Stimulated activated CD4-positive, alpha-beta T cell treated with anti-CD3 and anti-CD28 coated beads, TNF-alpha, amount 100 ng/mL, for 24 hours (primary cell): Measurements from ENCODE around the gene CHD9.
"Not testable (repeated sequence)": the region's sequence is repeated elsewhere in the genome, so short reads cannot be mapped to it uniquely, and the experiment has no call there.

ENCODE experiments used
- DNase-seq, 3 experiments: peaks; one replicate each; pipeline ENCODE4 v3.0.0-alpha.2; 2020; ENCODE audit warnings: low read depth in 3 of 3

CHD9 gene

DNA sequence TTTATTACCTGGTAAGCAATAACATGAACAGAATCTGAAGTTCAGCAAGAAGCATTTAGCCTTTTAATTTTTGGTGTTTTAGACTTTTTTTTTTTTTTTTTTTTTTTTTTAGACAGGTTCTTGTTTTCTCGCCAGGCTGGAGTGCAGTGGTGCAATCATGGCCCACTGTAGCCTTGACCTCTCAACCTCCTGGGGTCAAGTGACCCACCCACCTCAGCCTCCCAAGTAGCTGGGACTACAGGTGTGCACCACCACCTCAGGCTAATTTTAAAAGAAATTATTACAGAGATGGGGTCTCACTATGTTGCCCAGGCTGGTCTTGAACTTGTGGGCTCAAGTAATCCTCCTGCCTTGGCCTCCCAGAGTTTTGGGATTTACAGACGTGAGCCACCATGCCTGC, 206.5 kb downstream of the CHD9 start:
- no peak for DNase-seq

DNA sequence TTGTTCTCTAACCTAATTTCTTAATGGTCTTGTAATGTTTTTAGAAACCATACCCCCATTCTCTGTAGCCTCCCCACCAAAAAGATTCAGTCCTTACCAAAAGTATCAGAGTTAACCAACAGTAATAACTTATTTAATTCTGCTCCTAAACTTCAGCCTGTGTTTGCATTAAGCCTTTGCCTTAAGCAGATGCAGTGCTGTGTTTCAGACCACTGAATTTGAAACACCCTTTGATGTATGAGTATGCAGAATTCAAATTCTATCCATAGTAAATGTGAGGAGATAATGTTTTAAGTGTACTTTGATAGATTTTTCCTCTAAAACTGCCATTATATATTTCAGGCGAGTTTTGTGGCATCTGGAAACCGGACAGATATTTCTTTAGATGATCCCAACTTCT, 207.9 kb downstream of the CHD9 start:
- DNase-seq, result no peak

DNA sequence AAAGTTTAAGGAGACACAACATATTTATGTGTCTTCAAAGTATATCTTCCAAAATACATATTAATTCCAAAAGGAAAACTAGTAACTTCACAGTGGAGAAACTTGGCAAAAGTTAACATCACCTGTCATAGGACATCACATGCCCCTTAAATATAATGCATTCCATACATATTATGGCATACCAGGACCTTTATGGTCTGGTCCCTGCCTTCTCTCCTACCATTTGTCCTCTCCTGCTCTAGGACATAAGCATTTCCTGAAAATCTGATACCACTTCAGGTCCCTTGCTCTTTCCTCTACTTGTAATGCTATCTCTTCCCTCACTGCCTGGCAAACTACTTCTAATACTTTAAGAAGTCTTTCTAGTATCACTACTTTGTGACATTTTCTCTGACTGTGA, 211.4 kb downstream of the CHD9 start:
- no peak for DNase-seq

DNA sequence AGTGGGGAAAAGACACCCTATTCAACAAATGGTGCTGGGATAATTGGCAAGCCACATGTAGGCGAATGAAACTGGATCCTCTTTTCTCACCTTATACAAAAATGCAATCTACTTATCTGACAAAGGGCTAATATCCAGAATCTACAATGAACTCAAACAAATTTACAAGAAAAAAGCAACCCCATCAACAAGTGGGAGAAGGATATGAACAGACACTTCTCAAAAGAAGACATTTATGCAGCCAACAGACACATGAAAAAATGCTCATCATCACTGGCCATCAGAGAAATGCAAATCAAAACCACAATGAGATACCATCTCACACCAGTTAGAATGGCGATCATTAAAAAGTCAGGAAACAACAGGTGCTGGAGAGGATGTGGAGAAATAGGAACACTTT, 223.7 kb downstream of the CHD9 start:
- DNase-seq, result not testable (repeated sequence)

DNA sequence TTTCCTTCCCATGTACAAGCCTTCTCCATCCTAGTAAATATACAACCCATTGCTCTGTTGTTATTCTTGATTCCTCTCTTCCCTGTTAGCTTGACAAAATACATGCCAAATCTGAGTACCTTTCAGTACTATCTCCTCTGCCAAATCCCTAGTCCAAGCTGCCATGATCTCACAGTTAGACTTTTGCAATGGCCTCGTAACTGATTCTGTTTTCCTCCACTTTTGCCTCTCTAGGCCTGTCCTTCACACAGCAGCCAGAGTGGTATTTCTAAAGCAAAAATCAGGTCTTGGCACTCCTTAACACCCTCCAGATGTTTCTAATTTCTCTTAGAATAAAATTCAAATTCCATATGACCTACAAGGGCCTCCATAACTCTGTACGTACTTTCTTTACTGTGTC, 226.5 kb downstream of the CHD9 start:
- DNase-seq, result no peak

DNA sequence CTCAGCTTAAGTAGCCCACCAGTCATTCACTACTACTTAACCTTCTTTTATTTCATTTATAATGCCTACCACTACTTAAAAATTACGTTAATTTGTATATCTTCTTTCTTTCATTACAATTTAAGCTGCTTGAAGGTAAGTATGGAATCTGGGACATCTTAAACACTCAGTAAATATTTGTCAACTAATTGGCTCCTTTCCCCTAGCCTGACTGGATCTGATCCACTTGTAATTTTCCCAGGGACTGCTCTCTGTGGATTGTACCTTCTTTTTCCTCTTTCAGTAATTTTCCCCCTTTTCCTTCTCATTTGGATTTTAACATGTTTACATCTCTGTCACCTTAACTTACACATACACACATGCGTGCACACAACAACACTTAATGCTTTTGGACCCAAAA, 227.1 kb downstream of the CHD9 start:
- no peak for DNase-seq

DNA sequence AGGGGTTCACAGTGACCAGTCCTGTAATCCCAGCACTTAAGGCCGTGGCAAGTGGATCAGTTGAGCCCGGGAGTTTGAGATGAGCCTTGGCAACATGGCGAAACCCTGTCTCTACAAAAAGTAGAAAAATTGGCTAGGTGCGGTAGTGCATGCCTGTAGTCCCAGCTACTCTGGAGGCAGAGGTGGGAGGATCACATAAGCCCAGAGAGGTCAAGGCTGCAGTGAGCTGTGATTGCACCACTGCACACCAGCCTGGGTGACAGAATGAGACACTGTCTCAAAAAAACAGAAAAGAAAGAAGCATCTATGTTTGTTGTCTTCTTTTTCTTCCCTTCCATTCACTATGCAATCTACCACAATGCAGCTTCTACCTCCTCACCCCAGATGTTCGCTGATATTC, 227.5 kb downstream of the CHD9 start:
- DNase-seq, result no peak

DNA sequence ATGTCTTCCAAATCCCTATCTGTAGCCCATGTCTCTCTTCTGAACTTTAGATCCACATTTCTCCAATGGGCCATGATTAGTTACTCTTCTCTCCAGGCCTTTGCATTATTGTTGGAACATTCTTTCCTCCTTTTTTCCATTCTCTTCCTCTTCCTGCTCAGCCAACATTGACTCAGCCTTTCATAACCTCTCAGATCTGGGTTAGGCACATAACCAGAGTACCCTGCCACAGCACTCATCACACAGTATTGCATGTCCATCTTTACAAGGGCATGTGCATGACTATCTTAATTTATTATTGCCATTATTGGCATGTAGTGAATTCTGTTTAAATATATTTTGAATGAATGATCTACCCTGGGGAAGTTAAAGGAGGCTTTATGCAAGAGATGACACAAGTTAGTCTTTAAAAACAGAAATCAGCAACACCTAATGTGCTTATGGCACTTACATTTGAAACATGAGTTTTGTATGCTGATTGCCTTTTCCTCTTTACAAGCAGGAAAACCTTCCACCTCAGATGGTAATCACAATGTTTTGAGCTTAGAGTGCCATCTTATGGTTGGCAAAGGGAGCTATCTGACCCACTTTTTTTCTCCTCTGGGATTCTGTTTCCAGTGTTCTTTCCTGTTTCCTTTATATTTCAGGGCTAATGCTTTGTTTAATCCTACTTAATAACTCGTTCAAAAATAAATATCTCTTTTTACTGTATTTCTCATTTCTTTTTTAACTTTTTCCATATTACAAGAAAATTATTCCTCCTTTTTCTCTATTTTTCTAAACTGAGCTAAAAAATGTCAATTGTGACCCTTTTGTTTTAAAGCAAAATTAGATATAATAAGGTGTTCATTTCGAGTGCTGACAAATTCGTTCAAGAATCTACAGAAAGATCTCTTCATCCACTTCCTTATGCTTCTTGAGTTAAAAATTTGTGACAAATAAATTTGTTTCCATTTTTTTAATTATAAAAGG, 228.5 kb downstream of the CHD9 start:
- DNase-seq, result no peak

DNA sequence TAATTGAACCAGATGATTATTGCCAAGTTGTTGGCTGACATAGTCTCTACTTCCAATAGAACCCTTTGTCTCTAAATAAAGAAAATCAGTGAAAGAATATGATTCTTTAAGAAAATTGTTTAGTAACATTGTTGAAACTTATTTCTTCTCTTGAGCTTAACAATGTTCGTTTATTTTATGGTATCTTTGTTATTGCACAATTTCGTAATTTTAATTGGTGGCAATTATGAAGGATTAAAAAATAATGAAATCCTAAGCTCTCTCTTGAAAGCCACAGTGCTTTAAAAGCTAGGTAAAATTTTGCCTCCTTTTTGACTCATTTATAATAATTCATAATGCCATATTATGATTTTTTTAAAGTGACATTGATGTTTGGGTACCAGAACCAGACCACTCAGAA, 230.4 kb downstream of the CHD9 start:
- DNase-seq, result no peak

DNA sequence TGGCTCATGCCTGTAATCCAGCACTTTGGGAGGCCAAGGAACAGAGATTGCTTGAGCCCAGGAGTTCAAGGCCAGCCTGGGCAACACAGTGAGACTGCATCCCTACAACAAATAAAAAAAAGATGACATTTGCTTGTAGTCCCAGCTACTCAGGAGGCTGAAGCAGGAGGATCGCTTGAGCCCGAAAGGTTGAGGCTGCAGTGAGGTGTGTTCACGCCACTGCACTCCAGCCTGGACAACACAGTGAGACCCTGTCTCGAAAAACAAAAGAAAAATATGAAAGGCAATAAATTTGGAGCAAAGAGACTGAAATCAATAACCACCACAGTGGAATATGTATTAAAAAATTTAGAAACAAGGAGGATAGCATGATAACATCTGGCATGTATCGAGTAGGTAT, 235.7 kb downstream of the CHD9 start:
- no peak for DNase-seq

DNA sequence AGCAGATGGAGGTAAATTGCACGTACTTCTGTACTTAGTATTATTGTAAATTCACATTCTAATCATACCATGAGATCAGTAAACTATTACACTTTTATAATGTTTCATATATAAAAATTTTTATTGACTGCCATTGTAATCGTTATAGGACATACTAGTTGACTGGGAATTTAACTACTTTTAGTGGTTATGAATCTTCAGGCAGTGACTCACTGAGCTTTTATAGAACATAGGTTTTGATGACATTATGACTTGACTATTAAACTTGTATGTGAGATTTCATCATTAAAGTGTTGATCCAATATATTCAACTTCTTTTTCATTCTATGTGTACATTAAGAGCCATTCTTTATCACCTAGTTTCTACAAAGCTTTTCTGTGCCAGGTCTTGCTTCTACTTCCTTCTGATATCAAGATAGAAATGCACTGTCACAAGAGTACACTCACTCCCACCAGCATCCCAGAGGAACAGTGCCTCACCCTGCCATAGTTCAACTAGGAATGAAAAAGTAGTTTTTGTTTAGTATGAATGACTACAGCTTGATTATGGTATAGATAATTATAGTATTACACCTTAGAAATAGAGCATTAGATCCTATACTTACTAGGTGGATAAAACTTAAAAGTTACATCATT, 237.1 kb downstream of the CHD9 start:
- DNase-seq, result no peak

DNA sequence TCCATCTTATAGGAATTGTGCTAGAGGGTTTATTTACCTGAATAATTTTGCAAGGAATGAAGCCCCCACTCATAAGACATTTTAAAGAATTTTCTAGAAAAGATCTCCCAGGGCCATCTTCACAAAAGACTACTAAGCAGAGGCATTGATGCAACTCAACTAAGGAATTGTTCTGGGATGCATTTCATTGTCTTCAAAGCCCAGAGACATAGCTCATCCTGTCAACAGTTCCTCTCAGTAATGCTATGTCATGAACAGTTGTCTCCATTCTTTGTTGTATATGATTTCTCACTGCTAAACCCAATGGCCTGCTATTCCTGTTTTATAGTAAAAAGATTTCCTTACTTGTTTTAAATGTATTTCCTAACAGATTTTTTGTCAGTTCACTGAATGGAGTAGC, 242.7 kb downstream of the CHD9 start:
- DNase-seq, result no peak

DNA sequence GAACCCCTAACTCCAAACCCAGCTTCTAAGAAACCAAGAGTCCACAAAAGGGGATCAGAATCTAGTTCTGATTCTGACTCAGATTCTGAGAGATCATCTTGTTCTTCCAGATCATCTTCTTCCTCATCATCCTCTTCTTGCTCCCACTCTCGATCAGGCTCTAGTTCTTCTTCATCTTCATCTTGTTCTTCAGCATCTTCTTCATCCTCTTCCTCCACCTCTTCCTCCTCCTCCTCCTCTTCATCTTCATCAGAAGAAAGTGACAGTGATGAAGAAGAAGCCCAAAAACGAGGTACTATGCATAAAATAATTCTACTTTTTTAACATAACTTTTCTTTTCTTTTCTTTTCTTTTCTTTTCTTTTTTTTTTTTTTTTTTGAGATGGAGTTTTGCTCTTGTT, 249.5 kb downstream of the CHD9 start:
- DNase-seq, result no peak

DNA sequence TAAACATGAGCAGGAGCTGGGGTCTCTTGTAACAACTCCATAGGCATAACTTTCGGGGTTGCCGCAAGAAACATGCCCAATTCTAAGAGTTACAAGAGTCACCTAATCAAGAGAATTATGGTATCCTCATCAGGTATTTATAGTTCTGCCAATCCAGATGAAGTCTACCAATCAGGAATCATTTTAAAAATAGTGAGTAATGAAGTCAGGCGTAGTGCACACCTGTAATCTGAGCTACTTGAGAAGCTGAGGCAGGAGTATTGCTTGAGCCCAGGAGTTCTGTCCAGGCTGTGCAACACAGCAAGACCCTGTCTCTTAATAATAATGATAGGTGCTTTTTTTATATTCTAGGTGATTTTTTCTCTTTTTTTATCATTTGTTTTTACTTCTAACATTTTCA, 251.0 kb downstream of the CHD9 start:
- DNase-seq, result no peak

DNA sequence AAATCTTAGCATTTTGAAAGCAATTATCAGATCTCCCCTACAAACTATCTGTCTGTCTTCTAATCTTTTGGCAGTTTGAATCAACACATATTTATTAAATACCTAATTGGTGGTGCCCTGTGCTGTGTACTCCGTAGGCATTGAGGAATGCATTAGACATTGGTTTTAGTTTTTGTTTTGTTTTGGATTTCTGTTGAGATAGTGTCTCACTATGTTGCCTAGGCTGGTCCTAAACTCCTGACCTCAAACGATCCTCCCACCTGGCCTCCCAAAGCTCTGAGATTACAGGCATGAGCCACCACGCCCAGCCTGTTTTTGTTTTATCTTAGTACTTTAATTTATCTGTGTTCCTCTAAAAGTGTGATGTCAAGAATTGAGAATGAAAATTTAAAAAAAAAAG, 254.7 kb downstream of the CHD9 start:
- no peak for DNase-seq

DNA sequence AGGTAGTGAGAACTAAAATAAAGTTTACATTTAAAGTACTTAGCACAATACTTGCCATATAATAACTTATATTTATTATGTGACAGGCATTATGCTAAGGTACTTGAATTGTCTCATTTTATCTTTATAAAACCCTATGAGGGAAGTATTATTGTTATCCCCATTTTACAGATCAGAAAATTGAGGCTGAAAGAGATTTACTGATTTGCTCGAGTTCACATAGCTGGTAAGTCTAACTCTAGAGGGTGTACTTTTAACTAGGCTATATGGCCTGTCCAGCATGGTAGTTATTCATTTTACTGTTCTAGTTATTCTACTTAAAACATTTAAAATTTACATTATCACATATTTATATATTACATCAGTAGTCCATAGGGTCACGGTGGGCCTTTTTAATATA, 266.2 kb downstream of the CHD9 start:
- no peak for DNase-seq

DNA sequence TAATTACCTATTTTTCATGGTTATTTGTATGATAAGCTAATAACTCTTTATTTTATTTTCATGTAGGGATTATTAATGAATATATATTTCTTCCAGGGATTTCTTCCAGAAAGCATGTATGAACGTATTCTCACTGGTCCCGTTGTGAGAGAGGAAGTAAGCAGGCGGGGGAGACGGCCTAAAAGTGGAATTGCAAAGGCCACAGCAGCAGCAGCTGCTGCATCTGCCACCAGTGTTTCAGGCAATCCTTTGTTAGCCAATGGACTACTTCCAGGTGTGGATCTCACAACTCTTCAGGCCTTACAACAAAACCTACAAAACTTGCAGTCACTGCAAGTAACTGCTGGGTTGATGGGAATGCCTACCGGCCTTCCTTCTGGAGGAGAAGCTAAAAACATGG, 269.1 kb downstream of the CHD9 start:
- no peak for DNase-seq

DNA sequence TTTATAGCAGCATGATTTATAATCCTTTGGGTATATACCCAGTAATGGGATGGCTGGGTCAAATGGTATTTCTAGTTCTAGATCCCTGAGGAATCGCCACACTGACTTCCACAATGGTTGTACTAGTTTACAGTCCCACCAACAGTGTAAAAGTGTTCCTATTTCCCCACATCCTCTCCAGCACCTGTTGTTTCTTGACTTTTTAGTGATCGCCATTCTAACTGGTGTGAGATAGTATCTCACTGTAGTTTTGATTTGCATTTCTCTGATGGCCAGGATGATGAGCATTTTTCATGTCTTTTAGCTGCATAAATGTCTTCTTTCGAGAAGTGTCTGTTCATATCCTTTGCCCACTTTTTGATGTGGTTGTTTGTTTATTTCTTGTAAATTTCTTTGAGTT, 276.2 kb downstream of the CHD9 start:
- DNase-seq, result not testable (repeated sequence)

DNA sequence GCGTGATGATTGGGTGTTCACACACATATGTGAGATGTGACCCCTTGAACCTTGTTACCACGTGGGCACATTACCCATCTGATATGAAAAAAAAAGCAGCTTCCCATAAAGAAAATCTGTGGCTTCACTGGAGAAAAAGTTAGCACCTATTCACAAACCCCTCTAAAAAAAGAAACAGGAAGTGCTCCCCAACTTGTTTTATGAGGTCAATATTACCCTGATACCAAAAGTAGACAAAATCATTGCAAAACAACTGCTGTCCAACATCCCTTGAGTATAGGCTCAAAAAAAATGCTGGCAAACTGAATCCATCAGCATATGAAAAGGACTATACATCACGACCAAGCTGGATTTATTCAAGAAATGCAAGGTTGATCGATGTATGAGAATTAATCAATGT, 279.8 kb downstream of the CHD9 start:
- DNase-seq, result no peak

DNA sequence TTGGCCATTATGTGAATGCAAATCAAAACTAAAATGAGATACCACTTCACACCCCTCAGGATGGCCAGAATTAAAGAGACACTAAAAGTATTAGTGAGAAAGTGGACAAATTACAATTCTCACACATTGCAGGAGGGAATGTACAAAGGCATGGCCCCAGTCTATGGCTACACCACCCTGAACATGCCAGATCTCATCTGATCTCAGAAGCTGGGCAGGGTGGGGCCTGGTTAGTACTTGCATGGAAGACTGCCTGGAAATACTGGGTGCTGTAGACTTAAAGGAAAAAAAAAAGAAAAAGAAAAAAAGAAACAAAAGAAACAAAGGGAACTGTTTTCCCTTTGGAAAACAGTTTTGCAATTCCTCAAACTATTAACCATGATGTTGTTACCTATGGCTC, 282.5 kb downstream of the CHD9 start:
- DNase-seq, result no peak

DNA sequence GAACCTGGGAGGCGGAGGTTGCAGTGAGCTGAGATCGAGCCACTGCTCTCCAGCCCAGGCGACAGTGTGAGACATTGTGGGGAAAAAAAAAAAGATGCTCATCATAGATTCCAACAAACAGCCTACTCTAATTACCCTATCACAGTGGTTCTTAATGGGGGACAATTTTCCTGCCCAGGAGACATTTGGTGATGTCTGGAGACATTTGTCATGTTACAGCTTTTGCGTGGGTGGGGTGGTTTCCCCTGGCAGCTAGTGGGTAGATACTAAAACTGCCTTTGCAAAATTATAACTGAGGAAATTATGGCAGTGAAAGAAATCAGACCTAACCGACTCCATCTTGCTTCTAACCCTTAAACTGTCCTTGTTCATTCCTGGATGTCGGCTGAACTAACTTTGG, 287.0 kb downstream of the CHD9 start:
- no peak for DNase-seq

DNA sequence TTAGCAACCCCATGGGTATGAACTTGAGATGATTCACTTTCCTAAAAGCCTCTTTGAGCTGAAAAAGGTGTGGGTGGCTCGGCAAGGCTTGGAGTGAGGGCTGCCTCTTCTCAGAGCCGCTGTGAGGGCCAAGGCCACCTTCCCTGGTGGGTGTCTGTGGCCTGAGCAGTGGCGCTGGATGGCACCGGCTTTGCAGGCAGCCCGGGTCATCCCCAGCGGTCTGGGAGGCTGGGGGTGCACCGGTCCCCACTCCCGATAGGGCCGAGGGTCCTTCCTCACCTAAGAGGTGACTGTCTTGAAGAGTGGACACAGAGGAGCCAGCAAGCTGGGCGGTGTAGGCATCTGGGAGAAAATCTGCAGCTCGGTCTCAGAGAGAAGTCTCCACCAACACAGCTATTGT, 300.3 kb downstream of the CHD9 start:
- no peak for DNase-seq

DNA sequence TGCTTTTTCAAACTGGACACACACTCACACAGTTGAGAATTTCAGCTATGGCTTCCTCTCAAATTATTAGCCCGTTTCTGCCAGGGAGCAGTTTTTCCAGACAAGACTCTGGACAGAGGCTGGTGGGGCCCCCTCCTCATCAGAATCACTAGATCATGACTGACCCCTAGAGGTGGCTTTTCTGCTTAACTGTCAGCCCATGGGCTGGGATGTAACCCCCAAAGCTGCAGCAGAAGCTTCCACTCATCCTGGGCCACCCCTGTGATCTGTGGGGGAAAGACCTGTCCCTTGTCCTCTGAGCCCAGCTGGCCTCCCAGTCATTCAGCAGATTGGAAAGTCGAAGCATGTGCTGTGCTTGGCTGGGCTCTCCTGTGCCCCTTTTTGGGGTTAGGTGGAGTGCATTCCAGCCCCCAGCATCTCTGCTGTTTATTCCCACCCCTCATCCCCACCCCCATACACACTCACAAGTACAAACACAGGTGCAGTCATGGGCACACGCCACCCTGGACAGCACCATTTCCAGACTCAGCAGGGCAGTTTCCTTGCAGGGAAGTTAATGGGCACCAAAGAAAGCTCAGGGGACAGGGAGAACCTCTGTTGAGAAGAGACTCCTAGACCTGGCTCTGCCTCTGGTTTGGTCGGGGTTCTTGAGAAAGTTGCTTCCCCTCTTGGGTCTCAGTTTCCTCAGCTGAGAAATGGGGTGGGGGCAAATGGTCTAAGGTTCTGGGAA, 301.9 kb downstream of the CHD9 start:
- no peak for DNase-seq
